ENCODE results near the gene HSFX4.
"Not testable (repeated sequence)": the region's sequence is repeated elsewhere in the genome, so short reads cannot be mapped to it uniquely, and the experiment has no call there.

The HSFX4 gene

GRCh38 chrX:149929400-149929799 lies at the start of gene HSFX4:
HSFX4 (plus strand) TSS chrX:149929573; CDS start chrX:149929645, 72 bp downstream.
- DNase-seq: not testable (repeated sequence)

GRCh38 chrX:149881081-149881711 lies 48.2 kb upstream of the HSFX4 start, which contains the start of gene MAGEA8:
MAGEA8 (plus strand) TSS chrX:149881183; CDS start chrX:149884273, 3,090 bp downstream.
- DNase-seq: peak; percentile 22

DNA sequence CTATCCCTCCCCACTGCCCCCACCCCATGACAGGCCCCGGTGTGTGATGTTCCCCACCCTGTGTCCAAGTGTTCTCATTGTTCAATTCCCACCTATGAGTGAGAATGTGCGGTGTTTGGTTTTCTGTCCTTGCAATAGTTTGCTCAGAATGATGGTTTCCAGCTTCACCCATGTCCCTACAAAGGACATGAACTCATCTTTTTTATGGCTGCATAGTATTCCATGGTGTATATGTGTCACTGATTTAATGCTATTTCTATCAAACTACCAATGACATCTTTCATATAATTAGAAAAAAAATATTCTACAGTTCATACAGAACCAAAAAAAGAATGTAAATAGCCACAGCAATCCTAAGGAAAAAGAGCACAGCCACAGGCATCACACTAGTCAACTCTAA lies 38.5 kb upstream of the HSFX4 start:
- not testable (repeated sequence) for DNase-seq

GRCh38 chrX:149898554-149898953 lies 30.8 kb upstream of the HSFX4 start:
- peak; percentile 18 for DNase-seq

DNA sequence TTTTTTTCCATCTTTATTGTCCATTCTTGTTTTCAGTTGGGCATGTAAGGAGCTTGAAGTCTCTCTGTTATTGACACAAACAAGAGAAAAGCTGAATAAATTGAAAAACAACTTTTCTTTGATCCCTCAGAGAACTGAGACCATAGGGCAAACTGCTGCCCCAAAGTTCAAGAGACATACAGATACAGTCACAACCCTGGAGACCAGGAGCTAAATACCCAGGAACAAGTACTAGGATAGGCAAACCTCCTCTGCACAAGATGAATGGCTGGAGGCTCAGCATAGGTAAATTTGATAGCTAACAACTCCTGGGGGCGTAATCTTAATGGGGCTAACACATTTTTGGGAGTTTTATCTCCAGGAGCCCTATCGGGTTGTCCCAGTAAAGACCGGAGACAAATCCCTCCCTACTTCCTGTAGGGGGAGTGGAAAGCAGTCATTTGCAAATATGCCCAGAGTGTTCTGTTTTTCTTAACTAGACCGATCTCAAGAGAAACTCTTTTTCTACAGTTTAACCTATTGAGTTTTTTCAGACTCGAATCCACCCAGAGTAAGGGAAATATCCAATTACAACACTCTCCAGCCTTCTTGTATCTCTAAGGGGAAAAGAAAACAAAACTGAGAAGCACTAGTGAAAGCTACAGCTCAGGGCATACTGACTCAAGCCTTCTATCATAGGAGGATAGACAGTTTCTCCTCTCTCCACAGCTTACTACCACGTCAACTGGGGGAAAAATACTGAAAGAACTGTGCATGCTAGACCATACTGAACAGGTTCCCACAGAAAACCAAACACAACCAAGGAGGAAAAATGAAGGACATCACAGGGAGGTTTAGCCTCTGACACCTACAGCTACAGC lies 25.3 kb upstream of the HSFX4 start:
- DNase-seq: no peak

DNA sequence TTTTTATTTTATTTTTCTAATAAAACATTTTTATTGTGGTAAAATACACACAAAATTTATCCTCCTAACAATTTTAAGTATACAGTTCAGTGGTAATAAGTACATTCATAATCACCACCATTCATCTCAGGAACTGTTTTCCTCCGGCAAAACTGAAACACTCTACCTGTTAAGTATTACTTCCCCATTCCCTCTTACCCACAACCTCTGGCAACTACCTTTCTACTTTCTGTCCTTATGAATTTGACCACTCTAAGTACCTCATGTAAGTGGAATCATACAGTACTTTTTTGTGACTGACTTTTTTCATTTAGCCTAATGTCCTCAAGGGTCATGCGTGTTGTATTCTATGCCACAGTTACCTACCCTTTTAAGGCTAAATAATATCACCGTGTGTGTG lies 21.1 kb upstream of the HSFX4 start:
- no peak for DNase-seq

GRCh38 chrX:149908727-149909126 lies 20.6 kb upstream of the HSFX4 start:
- no peak for DNase-seq

DNA sequence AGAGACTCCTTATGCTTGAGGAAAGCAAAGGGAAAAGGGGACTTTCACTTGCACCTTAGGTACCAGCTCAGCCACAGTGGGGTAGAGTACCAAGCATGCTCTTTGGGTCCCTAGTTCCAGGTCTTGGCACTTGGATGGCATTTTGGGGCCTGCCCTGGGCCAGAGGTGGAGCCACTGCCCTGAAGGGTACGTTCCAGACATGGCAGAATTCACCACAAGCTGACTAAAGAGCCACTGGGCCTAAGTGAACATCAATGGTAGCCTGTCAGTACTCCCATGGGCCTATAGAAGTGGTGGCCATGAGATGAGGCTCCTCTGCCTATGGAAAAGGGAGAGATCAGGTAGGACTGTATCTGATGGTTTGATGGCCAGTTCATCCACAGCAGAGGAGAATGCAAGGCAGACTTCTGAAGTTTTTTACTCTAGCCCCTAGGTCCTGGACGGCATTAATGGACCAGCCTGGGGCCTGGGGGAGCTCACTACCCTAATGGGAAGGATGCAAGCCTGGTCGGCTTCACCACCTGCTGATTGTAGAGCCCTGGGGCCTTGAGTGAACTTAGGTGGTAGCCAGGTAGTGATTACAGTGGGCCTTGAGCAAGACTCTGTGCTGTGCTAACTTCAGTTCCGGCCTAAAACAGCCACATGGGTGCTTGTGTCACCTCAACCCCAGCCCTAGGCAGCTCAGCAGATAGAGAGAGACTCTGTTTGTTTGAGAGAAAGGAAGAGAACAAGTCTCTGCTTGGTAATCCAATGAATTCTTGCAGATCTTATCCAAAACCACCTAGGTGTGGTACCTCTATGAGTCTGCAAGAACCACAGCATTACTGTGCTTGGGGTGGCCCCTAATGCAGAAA lies 19.8 kb upstream of the HSFX4 start:
- peak; percentile 16 for DNase-seq

- no peak for DNase-seq
Observed at GRCh38 chrX:149910178-149910695, 19.1 kb upstream of the HSFX4 start.

DNA sequence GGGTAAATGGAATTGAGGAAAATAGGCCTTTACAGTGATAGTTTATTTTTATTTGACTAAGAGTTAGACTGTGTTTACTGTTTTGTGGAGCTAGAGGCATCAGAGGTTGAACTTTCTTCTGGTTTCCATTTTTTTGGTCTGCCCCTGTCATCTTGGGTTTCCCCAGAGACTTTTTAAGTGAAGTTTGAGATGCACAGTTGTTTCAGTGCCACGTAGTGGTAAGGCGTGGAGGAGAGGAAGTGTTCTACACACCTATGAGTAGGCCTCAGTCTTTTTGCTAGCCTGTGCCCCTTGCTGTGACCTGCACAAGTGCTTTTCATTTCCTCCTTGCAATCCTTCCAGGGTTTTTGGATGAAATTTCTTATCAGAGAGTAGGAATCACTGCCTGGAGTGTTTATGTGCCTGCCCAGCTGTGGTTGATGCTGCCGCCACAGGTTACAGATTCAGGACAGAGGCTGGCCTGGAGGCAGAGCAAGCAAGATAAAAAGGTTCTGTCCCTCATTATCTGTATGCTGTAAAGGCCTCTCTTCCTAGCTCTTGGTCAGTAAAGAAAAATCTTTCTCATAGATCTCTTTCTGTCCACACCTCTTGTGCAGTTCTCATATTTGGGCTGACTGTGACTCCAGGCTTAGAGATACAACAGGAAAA lies 12.5 kb upstream of the HSFX4 start:
- no peak for DNase-seq

DNA sequence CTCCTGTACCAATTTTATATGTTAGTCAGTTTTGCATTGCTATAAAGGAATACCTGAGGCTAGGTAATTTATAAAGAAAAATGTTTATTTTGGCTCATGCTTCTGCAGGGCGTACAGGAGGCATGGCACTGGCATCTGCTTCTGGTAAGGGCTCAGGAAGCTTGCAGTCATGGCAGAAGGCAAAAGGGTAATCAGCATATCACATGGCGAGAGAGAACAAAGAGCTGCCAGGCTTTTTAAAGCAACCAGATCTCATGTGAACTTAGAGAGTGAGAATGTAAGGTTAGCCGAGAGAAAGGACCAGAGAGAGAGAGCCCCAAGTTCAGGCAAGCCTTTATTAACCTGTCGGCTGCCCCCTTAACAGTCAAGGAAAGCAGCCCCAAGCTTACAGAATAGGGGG lies 5.5 kb upstream of the HSFX4 start:
- not testable (repeated sequence) for DNase-seq

DNA sequence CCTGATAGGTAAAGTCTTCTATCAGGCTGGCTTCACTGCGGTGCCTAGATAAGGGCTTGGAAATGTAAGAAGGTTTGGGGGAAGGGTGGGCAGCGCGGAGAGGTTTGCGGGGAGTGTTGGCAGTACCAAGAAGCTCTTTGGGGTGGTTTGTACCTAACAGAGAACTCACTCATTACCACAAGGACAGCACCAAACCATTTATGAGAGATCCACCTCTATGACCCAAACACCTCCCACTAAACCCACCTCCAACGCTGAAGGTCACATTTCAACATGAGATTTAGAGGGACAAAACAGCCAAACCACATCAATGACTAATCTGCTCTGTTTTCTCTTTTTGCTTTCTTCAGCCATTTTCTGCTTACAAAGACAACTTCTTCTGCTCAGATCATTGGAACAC lies 4.9 kb upstream of the HSFX4 start:
- DNase-seq: not testable (repeated sequence)

DNA sequence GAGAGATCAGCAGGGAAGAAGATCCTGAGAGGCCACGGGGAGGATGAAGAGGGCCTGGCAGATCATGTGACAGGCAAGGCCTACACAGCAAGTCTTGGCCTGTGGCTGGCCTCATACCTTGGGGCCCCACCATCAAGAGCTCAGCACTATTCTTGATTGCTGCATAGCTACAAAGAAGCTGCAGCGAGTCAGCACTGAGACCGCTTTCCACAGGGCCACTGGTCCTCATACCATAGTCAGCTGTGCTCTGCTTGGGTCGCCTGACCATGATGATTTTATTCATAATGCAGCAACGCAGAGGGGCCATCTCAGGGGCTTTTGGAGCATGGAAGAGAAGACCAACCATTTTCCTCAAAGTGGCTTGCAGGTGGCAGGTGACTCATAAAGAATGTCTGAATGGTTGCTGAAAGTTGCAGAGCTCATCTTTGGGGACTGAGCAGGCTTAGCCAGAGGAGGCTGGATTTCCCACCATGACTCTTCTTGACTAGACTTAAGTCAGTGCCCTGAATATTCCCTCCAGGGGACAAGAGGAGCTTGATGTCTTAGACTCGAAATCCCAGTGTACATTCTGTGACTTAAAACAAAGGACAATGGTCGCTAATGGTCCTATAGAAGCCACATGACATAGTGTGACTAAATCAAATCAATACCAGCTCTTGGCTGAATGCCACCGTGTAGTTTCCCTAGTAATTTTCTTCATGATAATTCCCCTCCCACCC lies 2.0 kb upstream of the HSFX4 start:
- DNase-seq: not testable (repeated sequence)

DNA sequence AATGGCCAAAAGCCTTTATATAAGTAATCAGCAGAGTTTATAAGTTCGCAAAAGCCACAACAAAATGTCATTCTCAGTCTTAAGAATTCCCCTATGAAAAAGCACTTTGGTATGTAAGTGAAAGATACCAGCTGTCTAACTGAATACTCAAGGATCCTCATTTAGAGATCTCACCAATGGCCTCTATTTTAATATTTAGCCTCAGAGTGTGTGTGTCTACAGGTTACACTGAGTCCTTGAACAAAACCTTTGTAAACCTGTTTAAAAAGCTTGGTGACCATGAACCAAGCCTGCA lies 1.5 kb upstream of the HSFX4 start:
- DNase-seq: not testable (repeated sequence)

GRCh38 chrX:149928635-149929034 lies 738 bp upstream of the HSFX4 start:
- not testable (repeated sequence) for DNase-seq

GRCh38 chrX:149931355-149931754 lies 2.0 kb downstream of the HSFX4 start:
- DNase-seq: not testable (repeated sequence)

GRCh38 chrX:149932150-149932549 lies 2.8 kb downstream of the HSFX4 start:
- not testable (repeated sequence) for DNase-seq

DNA sequence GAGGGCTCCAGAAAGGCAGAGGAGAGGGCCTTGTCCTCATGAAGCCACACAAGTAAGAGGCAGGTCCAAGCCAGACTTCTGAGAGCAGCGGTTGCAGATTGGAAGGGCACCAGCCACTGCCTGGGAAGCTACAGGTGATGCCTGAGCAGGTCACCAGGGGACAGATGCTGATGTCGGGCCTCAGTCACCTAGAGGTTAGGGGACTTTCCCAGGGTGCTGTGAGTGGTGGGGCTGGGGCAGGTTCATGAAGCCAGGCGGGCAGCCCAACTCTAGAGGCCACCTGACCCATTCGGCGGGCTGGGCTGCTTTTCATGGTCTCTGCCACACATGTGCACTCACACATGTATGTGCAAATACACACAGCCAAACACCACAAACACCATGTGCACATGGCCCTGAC lies 3.6 kb downstream of the HSFX4 start:
- not testable (repeated sequence) for DNase-seq

GRCh38 chrX:149933547-149933946 lies 4.2 kb downstream of the HSFX4 start:
- DNase-seq: not testable (repeated sequence)

GRCh38 chrX:149937328-149937727 lies 8.0 kb downstream of the HSFX4 start:
- DNase-seq: not testable (repeated sequence)

DNA sequence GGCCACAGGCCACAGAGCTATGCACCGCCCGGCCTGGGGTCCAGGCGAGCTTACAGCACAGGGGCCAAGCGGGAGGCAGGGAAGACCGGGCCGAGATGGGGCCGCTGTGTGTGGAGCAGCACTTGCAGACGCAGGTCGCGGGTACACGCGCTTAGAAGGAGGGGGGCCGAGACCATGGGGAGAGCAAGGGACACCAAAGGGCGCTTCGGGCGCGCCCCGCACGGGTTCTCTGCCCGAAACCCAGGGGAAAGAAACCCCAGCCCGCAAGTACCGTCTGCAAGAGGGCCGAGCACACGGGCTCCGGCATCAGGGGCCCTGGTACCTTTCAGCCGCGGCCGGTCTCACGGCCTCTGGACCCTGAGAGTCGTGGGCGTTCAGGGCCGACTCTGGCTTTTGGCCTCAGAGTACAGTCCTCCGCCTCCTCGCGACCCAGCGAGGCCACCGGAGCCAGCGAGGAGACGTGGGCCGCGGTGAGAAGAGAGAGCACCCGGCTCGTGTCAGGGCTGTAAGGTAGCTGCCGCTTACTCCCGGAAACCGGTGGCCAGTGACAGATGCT lies 8.6 kb downstream of the HSFX4 start:
- DNase-seq: peak; percentile 18

Data from activated CD4-positive, alpha-beta T cell treated with anti-CD3 and anti-CD28 coated beads for 48 hours (primary cell).